ENCODE data around the gene ZMYND11.
"Not testable (repeated sequence)": the region's sequence is repeated elsewhere in the genome, so short reads cannot be mapped to it uniquely, and the experiment has no call there.

GRCh38 chr10:264160-265073, 129.2 kb downstream of the ZMYND11 start:
- TF ChIP-seq CTCF (IDR thresholded peaks at IDR 0.05; ENCODE audit: poor library complexity); EZH2 (IDR thresholded peaks at IDR 0.05; ENCODE audit: borderline replicate concordance); EZH2phosphoT487 (IDR thresholded peaks at IDR 0.05; ENCODE audit: low read depth, severe bottlenecking, unreplicated experiment): not testable (repeated sequence)

All from hepatocyte (in vitro differentiated cells).